Measurements from ENCODE around the gene TMEM107.

DNA sequence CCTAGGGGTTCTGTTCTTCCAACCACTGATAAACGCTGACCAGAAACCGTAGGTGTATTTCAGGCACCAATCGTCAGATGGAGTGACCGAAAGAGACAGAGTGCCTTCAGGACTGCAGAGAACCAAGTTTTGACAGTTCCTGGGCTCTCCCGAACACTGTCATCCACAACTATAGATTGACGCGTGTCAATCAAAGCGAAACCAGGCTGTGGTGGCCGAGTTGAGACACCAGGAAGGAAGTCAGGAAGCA is 46.1 kb upstream of the TMEM107 start:
- TF ChIP-seq CTCF (IDR thresholded peaks at IDR 0.05 in 2 of 3, conservative IDR thresholded peaks at IDR 0.05 in 1 of 3; ENCODE audit: control insufficient read depth in 2 of 3, extremely low read depth in 1 of 3, insufficient read depth in 1 of 3, low read depth in 3 of 3, low read length in 3 of 3) (no peak), CREM (IDR thresholded peaks at IDR 0.05; ENCODE audit: low read depth) (no peak), SUZ12 (IDR thresholded peaks at IDR 0.05; ENCODE audit: unreplicated experiment) (no peak)
- TF ChIP-seq, protein P1, sequence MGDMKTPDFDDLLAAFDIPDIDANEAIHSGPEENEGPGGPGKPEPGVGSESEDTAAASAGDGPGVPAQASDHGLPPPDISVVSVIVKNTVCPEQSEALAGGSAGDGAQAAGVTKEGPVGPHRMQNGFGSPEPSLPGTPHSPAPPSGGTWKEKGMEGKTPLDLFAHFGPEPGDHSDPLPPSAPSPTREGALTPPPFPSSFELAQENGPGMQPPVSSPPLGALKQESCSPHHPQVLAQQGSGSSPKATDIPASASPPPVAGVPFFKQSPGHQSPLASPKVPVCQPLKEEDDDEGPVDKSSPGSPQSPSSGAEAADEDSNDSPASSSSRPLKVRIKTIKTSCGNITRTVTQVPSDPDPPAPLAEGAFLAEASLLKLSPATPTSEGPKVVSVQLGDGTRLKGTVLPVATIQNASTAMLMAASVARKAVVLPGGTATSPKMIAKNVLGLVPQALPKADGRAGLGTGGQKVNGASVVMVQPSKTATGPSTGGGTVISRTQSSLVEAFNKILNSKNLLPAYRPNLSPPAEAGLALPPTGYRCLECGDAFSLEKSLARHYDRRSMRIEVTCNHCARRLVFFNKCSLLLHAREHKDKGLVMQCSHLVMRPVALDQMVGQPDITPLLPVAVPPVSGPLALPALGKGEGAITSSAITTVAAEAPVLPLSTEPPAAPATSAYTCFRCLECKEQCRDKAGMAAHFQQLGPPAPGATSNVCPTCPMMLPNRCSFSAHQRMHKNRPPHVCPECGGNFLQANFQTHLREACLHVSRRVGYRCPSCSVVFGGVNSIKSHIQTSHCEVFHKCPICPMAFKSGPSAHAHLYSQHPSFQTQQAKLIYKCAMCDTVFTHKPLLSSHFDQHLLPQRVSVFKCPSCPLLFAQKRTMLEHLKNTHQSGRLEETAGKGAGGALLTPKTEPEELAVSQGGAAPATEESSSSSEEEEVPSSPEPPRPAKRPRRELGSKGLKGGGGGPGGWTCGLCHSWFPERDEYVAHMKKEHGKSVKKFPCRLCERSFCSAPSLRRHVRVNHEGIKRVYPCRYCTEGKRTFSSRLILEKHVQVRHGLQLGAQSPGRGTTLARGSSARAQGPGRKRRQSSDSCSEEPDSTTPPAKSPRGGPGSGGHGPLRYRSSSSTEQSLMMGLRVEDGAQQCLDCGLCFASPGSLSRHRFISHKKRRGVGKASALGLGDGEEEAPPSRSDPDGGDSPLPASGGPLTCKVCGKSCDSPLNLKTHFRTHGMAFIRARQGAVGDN (IDR thresholded peaks at IDR 0.05), result no peak
